ENCODE data around the gene GRK5. TPM values are rescaled to one million over a fixed set of nuclear protein-coding genes. Genes with fewer than 3 reads are reported as not detected.

GRK5 gene
- total and polyA plus RNA-seq, 12 donors, result 9.3 to 96.4 (median 21.5) TPM

DNA sequence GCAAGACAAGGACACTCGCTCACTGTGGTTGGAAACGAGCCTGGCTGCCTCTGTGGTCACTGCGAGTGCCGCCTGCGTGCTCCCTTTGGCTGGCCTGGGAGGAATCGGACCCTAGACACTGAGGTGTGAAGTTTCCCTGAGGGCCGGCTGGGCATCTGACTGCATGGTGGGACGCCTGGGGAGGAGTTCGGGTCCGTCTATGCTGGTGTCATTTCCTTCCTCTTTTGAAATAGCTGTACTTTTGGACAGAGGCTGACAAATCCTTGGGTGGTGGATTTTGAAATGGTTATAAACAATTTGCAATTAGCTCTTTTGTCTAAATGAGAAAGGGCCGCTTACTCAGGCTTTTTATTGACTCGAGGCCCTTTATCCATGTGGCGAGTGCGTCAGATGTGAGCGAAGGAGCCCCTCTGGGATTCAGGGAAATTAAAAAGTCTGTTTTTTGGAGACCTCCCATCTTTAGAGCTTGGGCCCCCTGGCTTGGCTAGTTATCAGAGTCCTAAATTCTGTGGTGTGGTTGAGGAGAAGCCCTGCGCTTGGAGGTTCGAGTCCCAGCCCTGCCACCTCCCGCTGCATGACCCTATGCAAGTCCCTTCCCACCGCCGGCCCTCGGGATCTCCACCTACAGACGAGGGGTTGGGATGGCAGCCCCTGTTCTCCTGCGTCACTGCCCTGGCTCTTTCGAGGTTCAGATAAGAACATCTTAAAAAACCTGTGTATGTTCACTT lies 188.1 kb downstream of the GRK5 start:
- H3K36me3 ChIP-seq (replicated peaks in 1 of 2), result no peaks in the 10 kb centered on the region
- intact Hi-C loops (cut with DNase I), result no loop called here
- H3K9me3 ChIP-seq (replicated peaks in 1 of 3), result no peaks in the 10 kb centered on the region
- H3K27me3 ChIP-seq, result no peaks in the 10 kb centered on the region
- H3K4me1 ChIP-seq (replicated peaks in 1 of 2), result peaks cover 0 to 12% of the 10 kb centered on the region in 2 donors
- peak overlapping the region in 2 of 5 donors; percentile 51 to 81 for H3K27ac ChIP-seq
- DNase-seq, result peak; percentile 41 to 71 (median 60)
- H3K4me3 ChIP-seq, result no peak overlapping the region
- TF ChIP-seq, protein P1, sequence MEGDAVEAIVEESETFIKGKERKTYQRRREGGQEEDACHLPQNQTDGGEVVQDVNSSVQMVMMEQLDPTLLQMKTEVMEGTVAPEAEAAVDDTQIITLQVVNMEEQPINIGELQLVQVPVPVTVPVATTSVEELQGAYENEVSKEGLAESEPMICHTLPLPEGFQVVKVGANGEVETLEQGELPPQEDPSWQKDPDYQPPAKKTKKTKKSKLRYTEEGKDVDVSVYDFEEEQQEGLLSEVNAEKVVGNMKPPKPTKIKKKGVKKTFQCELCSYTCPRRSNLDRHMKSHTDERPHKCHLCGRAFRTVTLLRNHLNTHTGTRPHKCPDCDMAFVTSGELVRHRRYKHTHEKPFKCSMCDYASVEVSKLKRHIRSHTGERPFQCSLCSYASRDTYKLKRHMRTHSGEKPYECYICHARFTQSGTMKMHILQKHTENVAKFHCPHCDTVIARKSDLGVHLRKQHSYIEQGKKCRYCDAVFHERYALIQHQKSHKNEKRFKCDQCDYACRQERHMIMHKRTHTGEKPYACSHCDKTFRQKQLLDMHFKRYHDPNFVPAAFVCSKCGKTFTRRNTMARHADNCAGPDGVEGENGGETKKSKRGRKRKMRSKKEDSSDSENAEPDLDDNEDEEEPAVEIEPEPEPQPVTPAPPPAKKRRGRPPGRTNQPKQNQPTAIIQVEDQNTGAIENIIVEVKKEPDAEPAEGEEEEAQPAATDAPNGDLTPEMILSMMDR (IDR thresholded peaks at IDR 0.05), result peak in 2 of 6 experiments; percentile 4 to 6
- TF ChIP-seq POLR2A (IDR thresholded peaks at IDR 0.05), result no peak
- 60 to 76% (median 67%) methylated on average over 19 to 24 of the region's 24 CpGs for WGBS, 4 donors

DNA sequence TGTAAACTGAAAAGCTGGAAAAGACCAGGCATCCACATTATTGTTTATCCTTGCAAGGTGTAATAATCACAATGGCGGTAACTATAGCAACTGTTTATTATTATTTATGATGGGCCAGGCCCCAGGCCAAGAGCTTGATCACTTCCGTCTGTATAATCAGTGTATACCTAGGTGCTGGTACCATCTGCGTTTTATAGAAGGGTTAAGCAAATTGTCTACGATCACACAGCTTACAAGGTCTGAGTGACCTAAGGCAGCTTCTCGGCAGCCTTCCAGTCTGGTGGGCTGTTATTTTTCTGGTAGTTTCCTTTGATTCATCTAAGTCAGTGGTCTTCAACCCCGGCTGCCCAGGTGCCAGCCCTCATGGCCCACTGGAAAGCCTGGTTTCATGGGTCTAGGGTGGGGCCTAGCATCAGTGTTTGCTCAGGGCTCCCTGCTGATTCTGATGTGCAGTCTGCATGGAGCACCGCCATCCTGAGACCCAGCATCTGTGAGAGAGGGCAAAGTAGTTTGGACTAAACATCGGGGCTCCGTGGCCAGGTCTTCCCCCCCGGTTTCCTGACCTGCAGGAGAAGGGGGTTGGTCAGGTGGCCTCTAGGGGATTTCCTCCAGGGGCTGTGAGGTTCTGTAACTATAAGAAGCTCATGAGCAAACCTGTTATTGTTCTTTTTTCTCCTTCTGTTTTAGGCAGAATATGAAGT lies 188.8 kb downstream of the GRK5 start:
- peaks cover 0 to 12% of the 10 kb centered on the region in 2 donors for H3K4me1 ChIP-seq (replicated peaks in 1 of 2)
- H3K36me3 ChIP-seq (replicated peaks in 1 of 2), result no peaks in the 10 kb centered on the region
- intact Hi-C loops (cut with DNase I), result no loop called here
- H3K27ac ChIP-seq, result peak overlapping the region in 2 of 5 donors; percentile 51 to 81
- no peak for DNase-seq
- no peak overlapping the region for H3K4me3 ChIP-seq
- H3K9me3 ChIP-seq (replicated peaks in 1 of 3), result no peaks in the 10 kb centered on the region
- no peaks in the 10 kb centered on the region for H3K27me3 ChIP-seq
- TF ChIP-seq, protein P1 (IDR thresholded peaks at IDR 0.05), result no peak
- no peak for TF ChIP-seq POLR2A (IDR thresholded peaks at IDR 0.05)
- WGBS, 4 donors, result 79 to 94% (median 88%) methylated on average over 8 to 10 of the region's 10 CpGs

DNA sequence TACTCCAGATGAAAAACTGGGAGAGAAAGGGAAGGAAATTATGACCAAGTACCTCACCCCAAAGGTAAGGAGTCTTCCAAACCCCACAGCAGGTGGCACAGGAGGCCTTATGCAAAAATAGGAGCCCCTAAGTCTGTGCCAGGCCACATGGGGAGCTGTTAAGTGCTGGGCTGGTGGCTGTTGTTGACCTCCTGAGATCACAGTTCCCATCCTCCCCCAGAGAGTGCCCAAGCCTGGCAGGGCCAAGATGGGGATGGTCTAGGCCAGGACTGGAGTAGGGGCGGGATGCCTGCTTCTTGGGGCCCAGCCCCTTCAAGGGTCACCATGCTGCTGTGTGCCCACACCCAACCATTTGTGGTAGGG lies 189.3 kb downstream of the GRK5 start:
- no peak overlapping the region for H3K27ac ChIP-seq
- WGBS, 4 donors, result 83 to 100% (median 93%) methylated on average over 1 of the region's 1 CpG; no CpG with 5 or more reads in 1 of the 4 donors

DNA sequence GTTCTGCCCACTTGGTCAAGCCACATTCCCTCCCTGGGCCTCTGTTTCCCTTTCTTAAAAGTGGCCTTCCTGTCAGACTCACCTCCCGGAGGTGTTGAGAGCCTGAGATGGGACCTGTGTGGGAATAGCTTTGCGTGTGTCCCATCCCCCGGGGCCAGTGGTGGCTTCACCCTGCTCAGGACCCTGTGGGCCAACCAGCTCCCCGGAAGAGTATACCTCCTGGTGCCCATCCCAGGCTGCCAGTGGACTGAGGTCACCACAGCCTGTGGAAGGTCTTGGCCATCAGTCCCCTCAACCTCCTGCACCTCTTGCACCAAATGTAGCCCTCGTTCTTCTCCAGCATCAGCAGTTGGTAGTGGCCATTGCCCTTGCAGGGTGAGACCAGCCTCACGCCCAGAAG lies 190.0 kb downstream of the GRK5 start:
- Histone ChIP-seq H3K36me3 (replicated peaks in 1 of 2) (no peaks in the 10 kb centered on the region), H3K4me1 (replicated peaks in 1 of 2) (peaks cover 0 to 19% of the 10 kb centered on the region in 2 donors), H3K27me3 (no peaks in the 10 kb centered on the region), H3K9me3 (replicated peaks in 1 of 3) (no peaks in the 10 kb centered on the region), H3K4me3 (no peak overlapping the region), H3K27ac (no peak overlapping the region)
- WGBS, 4 donors, result 96 to 100% (median 98%) methylated on average over 5 to 6 of the region's 6 CpGs
- TF ChIP-seq, protein P1 (IDR thresholded peaks at IDR 0.05), result no peak
- no peak for TF ChIP-seq POLR2A (IDR thresholded peaks at IDR 0.05)
- intact Hi-C loops (cut with DNase I), result no loop called here
- no peak for DNase-seq

More for the DNA sequence above, 189.3 kb downstream of the GRK5 start:
- TF ChIP-seq POLR2A (IDR thresholded peaks at IDR 0.05), result no peak
- TF ChIP-seq, protein P1 (IDR thresholded peaks at IDR 0.05), result no peak
- peaks cover 0 to 17% of the 10 kb centered on the region in 2 donors for H3K4me1 ChIP-seq (replicated peaks in 1 of 2)
- H3K9me3 ChIP-seq (replicated peaks in 1 of 3), result no peaks in the 10 kb centered on the region
- intact Hi-C loops (cut with DNase I), result no loop called here
- no peaks in the 10 kb centered on the region for H3K27me3 ChIP-seq
- H3K36me3 ChIP-seq (replicated peaks in 1 of 2), result no peaks in the 10 kb centered on the region
- no peak overlapping the region for H3K4me3 ChIP-seq
- no peak for DNase-seq
